CD8-positive, alpha-beta memory T cell (primary cell): ENCODE results near the gene TENM4. TPM values are rescaled to one million over a fixed set of nuclear protein-coding genes. Genes with fewer than 3 reads are reported as not detected.

Experiments
- CTCF ChIA-PET: fragments of 350-600 bp; sonication (Branson Sonifier 250); formaldehyde crosslinking; loops from one replicate; lab custom pipeline; 2021; ENCODE audit warnings: antibody characterized with exemption; lab: Charles Lee
- POLR2A ChIA-PET: fragments of 350-600 bp; sonication (Branson Sonifier 250); formaldehyde crosslinking; loops from one replicate; lab custom pipeline; 2021; ENCODE audit warnings: antibody characterized with exemption; lab: Charles Lee
- DNase-seq, 5 donors: peaks; one replicate each; pipeline versions ENCODE4 v3.0.0 to v3.0.0-alpha.2; 2020 to 2022; ENCODE audit warnings: mixed read lengths in 1 of 5
- H3K27ac ChIP-seq: one replicate; pipeline ENCODE4 v1.7.0; 2013; ENCODE audit warnings: low read depth, mild to moderate bottlenecking, low read length, moderate library complexity
- H3K27me3 ChIP-seq: 2 replicates; pipeline ENCODE4 v1.7.0; 2013; ENCODE audit warnings: low read length, mild to moderate bottlenecking; ENCODE audit not compliant: insufficient read depth, poor library complexity, severe bottlenecking
- H3K36me3 ChIP-seq: 2 replicates; pipeline ENCODE4 v1.7.0; 2013; ENCODE audit warnings: mild to moderate bottlenecking, low read length, moderate library complexity; ENCODE audit not compliant: insufficient read depth
- H3K4me1 ChIP-seq: 2 replicates; pipeline ENCODE4 v1.7.0; 2013; ENCODE audit warnings: mild to moderate bottlenecking, low read length, moderate library complexity; ENCODE audit not compliant: insufficient read depth
- H3K4me3 ChIP-seq: 2 replicates; pipeline ENCODE4 v1.7.0; 2013; ENCODE audit warnings: mild to moderate bottlenecking, low read length
- H3K9me3 ChIP-seq: 2 replicates; pipeline ENCODE4 v1.7.0; 2013; ENCODE audit warnings: mild to moderate bottlenecking, low read length
- H3K27ac Mint-ChIP-seq, 8 donors: one replicate each; pipeline ENCODE4 v1.8.0; 2020 to 2021; ENCODE audit warnings: mixed read lengths in 8 of 8, mild to moderate bottlenecking in 6 of 8, inconsistent platforms in 3 of 8, moderate library complexity in 3 of 8
- H3K27me3 Mint-ChIP-seq, 2 donors: one replicate each; pipeline ENCODE4 v1.8.0; 2020 to 2021; ENCODE audit warnings: mixed read lengths in 2 of 2, mild to moderate bottlenecking in 1 of 2, moderate library complexity in 1 of 2
- H3K36me3 Mint-ChIP-seq, 3 donors: one replicate each; pipeline ENCODE4 v1.8.0; 2020 to 2021; ENCODE audit warnings: mixed read lengths in 3 of 3, inconsistent platforms in 1 of 3, mild to moderate bottlenecking in 1 of 3
- H3K4me1 Mint-ChIP-seq, 3 donors: one replicate each; pipeline ENCODE4 v1.8.0; 2020 to 2021; ENCODE audit warnings: mixed read lengths in 3 of 3, inconsistent platforms in 1 of 3, mild to moderate bottlenecking in 1 of 3
- H3K4me3 Mint-ChIP-seq, 7 donors: one replicate each; pipeline ENCODE4 v1.8.0; 2020 to 2021; ENCODE audit warnings: mixed read lengths in 7 of 7, mild to moderate bottlenecking in 6 of 7, moderate library complexity in 4 of 7, inconsistent platforms in 2 of 7
- H3K9me3 Mint-ChIP-seq, 5 donors: one replicate each; pipeline ENCODE4 v1.8.0; 2020 to 2022; ENCODE audit warnings: mixed read lengths in 5 of 5, mild to moderate bottlenecking in 3 of 5, moderate library complexity in 2 of 5, inconsistent platforms in 1 of 5
- polyA plus RNA-seq: library from polyadenylated mRNA; unstranded; fragments of 300-500 nt; fragmentation: Illumina TruSeq; gene quantifications from one replicate; pipeline ENCODE4 v1.2.3, GENCODE V29; 2021
- total RNA-seq, 2 experiments: library from RNA; stranded (reverse); gene quantifications; one replicate each; pipeline ENCODE4 v1.2.3, GENCODE V29; 2021

Gene TENM4
- total and polyA plus RNA-seq, 3 experiments from 2014 or later, result not detected

GRCh38 chr11:79237703-79238102 lies 203.1 kb downstream of the TENM4 start:
- no peaks in the 10 kb centered on the region for H3K4me1 ChIP-seq
- no peak overlapping the region for H3K27ac Mint-ChIP-seq
- H3K27ac ChIP-seq, result no peak overlapping the region
- H3K9me3 ChIP-seq, result no peaks in the 10 kb centered on the region
- H3K4me1 Mint-ChIP-seq, result no peaks in the 10 kb centered on the region
- no peaks in the 10 kb centered on the region for H3K36me3 Mint-ChIP-seq
- H3K36me3 ChIP-seq, result no peaks in the 10 kb centered on the region
- DNase-seq, result no peak
- H3K27me3 ChIP-seq, result no peaks in the 10 kb centered on the region
- H3K27me3 Mint-ChIP-seq, result peaks cover 0 to 1% of the 10 kb centered on the region in 2 donors
- H3K4me3 Mint-ChIP-seq, result no peak overlapping the region
- CTCF ChIA-PET, result no interaction called here
- POLR2A ChIA-PET, result no interaction called here
- no peak overlapping the region for H3K4me3 ChIP-seq
- peaks cover 0 to 7% (median 0%) of the 10 kb centered on the region in 5 donors for H3K9me3 Mint-ChIP-seq

- H3K4me3 Mint-ChIP-seq, result no peak overlapping the region
- ChIA-PET POLR2A (no interaction called here), CTCF (no interaction called here)
These were observed 203.7 kb downstream of the TENM4 start for GRCh38 chr11:79237091-79237490.

GRCh38 chr11:79236541-79236971 lies 204.3 kb downstream of the TENM4 start:
- POLR2A ChIA-PET, result no interaction called here
- no peak for DNase-seq
- no peaks in the 10 kb centered on the region for H3K4me1 ChIP-seq
- H3K9me3 ChIP-seq, result no peaks in the 10 kb centered on the region
- Mint-ChIP-seq H3K4me1 (no peaks in the 10 kb centered on the region), H3K27ac (no peak overlapping the region), H3K9me3 (peaks cover 0 to 7% (median 0%) of the 10 kb centered on the region in 5 donors), H3K27me3 (peaks cover 0 to 1% of the 10 kb centered on the region in 2 donors), H3K36me3 (no peaks in the 10 kb centered on the region), H3K4me3 (no peak overlapping the region)
- no peaks in the 10 kb centered on the region for H3K27me3 ChIP-seq
- CTCF ChIA-PET, result no interaction called here
- H3K27ac ChIP-seq, result no peak overlapping the region
- no peaks in the 10 kb centered on the region for H3K36me3 ChIP-seq
- no peak overlapping the region for H3K4me3 ChIP-seq

More at GRCh38 chr11:79237091-79237490, 203.7 kb downstream of the TENM4 start:
- no peak for DNase-seq
- Histone ChIP-seq H3K4me3 (no peak overlapping the region), H3K27ac (no peak overlapping the region), H3K4me1 (no peaks in the 10 kb centered on the region), H3K9me3 (no peaks in the 10 kb centered on the region), H3K27me3 (no peaks in the 10 kb centered on the region), H3K36me3 (no peaks in the 10 kb centered on the region)
- Mint-ChIP-seq H3K4me1 (no peaks in the 10 kb centered on the region), H3K27me3 (peaks cover 0 to 1% of the 10 kb centered on the region in 2 donors), H3K27ac (no peak overlapping the region), H3K9me3 (peaks cover 0 to 7% (median 0%) of the 10 kb centered on the region in 5 donors), H3K36me3 (no peaks in the 10 kb centered on the region)

- Mint-ChIP-seq H3K4me3 (no peak overlapping the region), H3K36me3 (no peaks in the 10 kb centered on the region), H3K9me3 (peaks cover 0 to 3% (median 0%) of the 10 kb centered on the region in 5 donors), H3K27me3 (no peaks in the 10 kb centered on the region), H3K4me1 (no peaks in the 10 kb centered on the region), H3K27ac (no peak overlapping the region)
- Histone ChIP-seq H3K4me1 (no peaks in the 10 kb centered on the region), H3K27me3 (no peaks in the 10 kb centered on the region), H3K9me3 (no peaks in the 10 kb centered on the region), H3K4me3 (no peak overlapping the region), H3K36me3 (no peaks in the 10 kb centered on the region), H3K27ac (no peak overlapping the region)
- no peak for DNase-seq
- POLR2A ChIA-PET, result no interaction called here
- CTCF ChIA-PET, result no interaction called here
These were observed 205.1 kb downstream of the TENM4 start for GRCh38 chr11:79235696-79236095.

GRCh38 chr11:79232346-79232745 lies 208.5 kb downstream of the TENM4 start:
- H3K36me3 Mint-ChIP-seq, result no peaks in the 10 kb centered on the region
- H3K27ac Mint-ChIP-seq, result no peak overlapping the region

GRCh38 chr11:79229047-79229446 lies 211.8 kb downstream of the TENM4 start:
- Histone ChIP-seq H3K27ac (no peak overlapping the region), H3K4me1 (no peaks in the 10 kb centered on the region), H3K9me3 (no peaks in the 10 kb centered on the region), H3K27me3 (no peaks in the 10 kb centered on the region), H3K4me3 (no peak overlapping the region), H3K36me3 (no peaks in the 10 kb centered on the region)
- H3K27ac Mint-ChIP-seq, result no peak overlapping the region
- no peaks in the 10 kb centered on the region for H3K27me3 Mint-ChIP-seq
- no peak overlapping the region for H3K4me3 Mint-ChIP-seq
- peaks cover 0 to 3% (median 0%) of the 10 kb centered on the region in 5 donors for H3K9me3 Mint-ChIP-seq
- ChIA-PET CTCF (no interaction called here), POLR2A (no interaction called here)
- no peaks in the 10 kb centered on the region for H3K36me3 Mint-ChIP-seq
- no peaks in the 10 kb centered on the region for H3K4me1 Mint-ChIP-seq
- DNase-seq, result no peak

More at GRCh38 chr11:79232346-79232745, 208.5 kb downstream of the TENM4 start:
- ChIA-PET POLR2A (no interaction called here), CTCF (no interaction called here)
- Histone ChIP-seq H3K36me3 (no peaks in the 10 kb centered on the region), H3K4me3 (no peak overlapping the region), H3K4me1 (no peaks in the 10 kb centered on the region), H3K27ac (no peak overlapping the region), H3K27me3 (no peaks in the 10 kb centered on the region), H3K9me3 (no peaks in the 10 kb centered on the region)
- H3K9me3 Mint-ChIP-seq, result no peaks in the 10 kb centered on the region
- no peaks in the 10 kb centered on the region for H3K27me3 Mint-ChIP-seq
- no peak for DNase-seq
- no peak overlapping the region for H3K4me3 Mint-ChIP-seq
- no peaks in the 10 kb centered on the region for H3K4me1 Mint-ChIP-seq

- no peaks in the 10 kb centered on the region for H3K9me3 ChIP-seq
- no peaks in the 10 kb centered on the region for H3K36me3 ChIP-seq
- Mint-ChIP-seq H3K27ac (no peak overlapping the region), H3K9me3 (peaks cover 0 to 4% (median 0%) of the 10 kb centered on the region in 5 donors), H3K27me3 (no peaks in the 10 kb centered on the region), H3K4me1 (no peaks in the 10 kb centered on the region), H3K36me3 (no peaks in the 10 kb centered on the region), H3K4me3 (no peak overlapping the region)
- CTCF ChIA-PET, result no interaction called here
- no peaks in the 10 kb centered on the region for H3K4me1 ChIP-seq
- POLR2A ChIA-PET, result no interaction called here
- H3K4me3 ChIP-seq, result no peak overlapping the region
- H3K27ac ChIP-seq, result no peak overlapping the region
- DNase-seq, result no peak
- no peaks in the 10 kb centered on the region for H3K27me3 ChIP-seq
These were observed 212.8 kb downstream of the TENM4 start for GRCh38 chr11:79227767-79228755.

- peaks cover 0 to 9% (median 0%) of the 10 kb centered on the region in 5 donors for H3K9me3 Mint-ChIP-seq
- Histone ChIP-seq H3K4me3 (no peak overlapping the region), H3K9me3 (no peaks in the 10 kb centered on the region), H3K36me3 (no peaks in the 10 kb centered on the region), H3K27ac (no peak overlapping the region), H3K27me3 (no peaks in the 10 kb centered on the region), H3K4me1 (no peaks in the 10 kb centered on the region)
- no peaks in the 10 kb centered on the region for H3K36me3 Mint-ChIP-seq
- no peak overlapping the region for H3K27ac Mint-ChIP-seq
- H3K27me3 Mint-ChIP-seq, result no peaks in the 10 kb centered on the region
- POLR2A ChIA-PET, result no interaction called here
- no peaks in the 10 kb centered on the region for H3K4me1 Mint-ChIP-seq
- H3K4me3 Mint-ChIP-seq, result no peak overlapping the region
- CTCF ChIA-PET, result no interaction called here
- DNase-seq, result no peak
These were observed 213.5 kb downstream of the TENM4 start for GRCh38 chr11:79227308-79227707.
